HG03280 (cell line): ENCODE results near the gene PARP2.
A peak's percentile ranks its signal among the peaks of the same experiment; 100 is the strongest.
"Not testable (repeated sequence)": the region's sequence is repeated elsewhere in the genome, so short reads cannot be mapped to it uniquely, and the experiment has no call there.

ENCODE experiments used
- ATAC-seq: cut with Tn5 transposase; IDR thresholded peaks from one replicate; pipeline ENCODE4 v1.9.1; 2021; ENCODE audit warnings: mild to moderate bottlenecking, moderate library complexity; ENCODE audit not compliant: unreplicated experiment

The PARP2 gene, protein sequence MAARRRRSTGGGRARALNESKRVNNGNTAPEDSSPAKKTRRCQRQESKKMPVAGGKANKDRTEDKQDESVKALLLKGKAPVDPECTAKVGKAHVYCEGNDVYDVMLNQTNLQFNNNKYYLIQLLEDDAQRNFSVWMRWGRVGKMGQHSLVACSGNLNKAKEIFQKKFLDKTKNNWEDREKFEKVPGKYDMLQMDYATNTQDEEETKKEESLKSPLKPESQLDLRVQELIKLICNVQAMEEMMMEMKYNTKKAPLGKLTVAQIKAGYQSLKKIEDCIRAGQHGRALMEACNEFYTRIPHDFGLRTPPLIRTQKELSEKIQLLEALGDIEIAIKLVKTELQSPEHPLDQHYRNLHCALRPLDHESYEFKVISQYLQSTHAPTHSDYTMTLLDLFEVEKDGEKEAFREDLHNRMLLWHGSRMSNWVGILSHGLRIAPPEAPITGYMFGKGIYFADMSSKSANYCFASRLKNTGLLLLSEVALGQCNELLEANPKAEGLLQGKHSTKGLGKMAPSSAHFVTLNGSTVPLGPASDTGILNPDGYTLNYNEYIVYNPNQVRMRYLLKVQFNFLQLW

GRCh38 chr14:20343092-20343861, at the start of gene PARP2:
Gene PARP2, plus strand, starts transcription at chr14:20343635. Its CDS starts 7 bp downstream, at chr14:20343642.
- peak; percentile 91 for ATAC-seq

GRCh38 chr14:20294636-20295035, 48.8 kb upstream of the PARP2 start:
- ATAC-seq, result no peak

DNA sequence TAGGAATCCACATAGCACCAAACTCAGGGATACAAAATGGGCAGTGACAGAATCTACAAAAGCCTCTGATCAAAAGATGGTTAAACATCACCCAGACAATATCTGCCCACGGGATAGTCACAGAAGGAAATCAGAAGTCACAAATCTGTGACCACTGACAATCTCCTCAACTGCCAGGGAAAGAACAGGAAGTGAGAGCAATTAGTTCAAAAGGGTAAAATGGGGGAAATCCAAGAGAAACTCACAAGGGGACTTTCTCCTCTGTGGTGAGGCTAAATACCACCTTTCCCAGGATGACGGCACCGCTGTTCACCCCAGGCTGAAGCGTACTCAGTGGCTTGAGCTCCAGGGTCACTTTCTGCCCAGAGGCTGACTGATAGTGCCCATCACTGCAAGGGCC, 48.4 kb upstream of the PARP2 start:
- peak; percentile 70 for ATAC-seq

DNA sequence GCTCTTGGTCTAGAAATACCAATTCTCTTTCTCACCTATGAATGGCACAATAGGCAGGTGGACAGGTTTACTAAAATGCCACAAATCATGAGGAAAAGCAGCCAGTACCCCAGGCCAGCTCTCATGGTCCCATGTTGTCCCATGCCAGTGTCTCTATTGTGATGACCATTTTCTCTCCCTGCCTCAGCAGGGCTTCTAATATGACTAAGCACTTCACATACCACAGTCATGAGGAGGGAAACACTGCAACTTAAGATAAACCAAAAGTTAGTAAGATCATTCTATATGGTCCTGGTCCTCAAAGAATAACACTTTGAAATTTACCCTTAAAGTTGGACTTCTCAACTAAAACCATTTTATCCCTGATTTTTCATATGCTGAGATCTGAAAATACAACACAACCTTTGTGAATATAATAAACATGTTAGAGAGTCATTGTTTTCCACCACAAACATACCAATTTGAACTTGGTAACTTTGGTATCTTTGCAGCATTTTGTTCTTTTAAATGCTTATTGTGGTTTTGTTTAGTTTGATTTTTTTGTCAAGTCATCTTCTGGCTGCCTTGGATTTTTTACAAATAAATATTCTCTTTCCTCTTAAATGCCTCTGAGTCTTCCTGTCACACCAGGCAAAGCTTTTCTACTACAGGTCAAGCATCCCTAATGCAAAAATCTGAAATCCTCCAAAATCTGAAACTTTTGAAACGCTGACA, 41.2 kb upstream of the PARP2 start:
- ATAC-seq, result no peak

DNA sequence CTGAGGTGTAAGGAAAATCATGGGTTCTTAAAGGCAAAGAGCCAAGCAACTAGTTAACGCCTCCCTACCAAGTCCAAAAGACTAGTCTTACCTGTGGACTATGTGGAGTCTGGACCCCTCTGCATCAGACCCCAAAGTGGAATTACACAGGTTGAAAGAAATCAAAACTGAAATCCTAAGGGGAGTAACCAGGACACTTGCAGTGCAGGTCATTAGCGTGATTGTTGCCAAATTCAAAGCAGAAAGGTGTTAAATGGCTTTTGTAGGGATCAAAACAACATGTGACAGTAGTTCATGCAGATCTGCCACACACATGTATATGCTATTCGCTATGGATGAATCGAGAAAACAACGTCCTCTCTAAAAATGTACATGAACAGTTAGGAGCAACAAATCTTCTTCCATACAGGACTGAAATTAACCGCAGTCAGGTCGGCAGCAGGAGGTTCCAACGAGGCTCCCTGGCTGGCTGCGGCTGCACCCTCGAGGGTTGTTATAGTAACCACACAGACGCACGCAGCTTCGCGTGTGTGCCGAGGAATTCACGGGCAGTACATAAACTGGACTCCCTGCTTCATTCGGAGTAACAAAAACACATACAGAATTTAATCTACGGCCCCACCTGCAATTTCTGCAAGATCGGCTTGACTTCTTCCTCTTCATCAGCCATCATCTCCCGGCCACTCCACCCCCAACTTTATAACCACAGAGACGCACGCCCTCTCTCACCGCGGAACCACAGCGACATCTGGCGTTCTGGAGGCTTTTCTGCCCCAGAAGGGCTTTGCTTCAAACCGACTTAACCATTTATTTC, 38.0 kb upstream of the PARP2 start, which contains the start of gene TTC5:
Gene TTC5, minus strand, starts transcription at position 687 of the 814 bp plus-strand sequence. Its CDS starts 14 bp downstream, at position 673.
- ATAC-seq, result peak; percentile 94

DNA sequence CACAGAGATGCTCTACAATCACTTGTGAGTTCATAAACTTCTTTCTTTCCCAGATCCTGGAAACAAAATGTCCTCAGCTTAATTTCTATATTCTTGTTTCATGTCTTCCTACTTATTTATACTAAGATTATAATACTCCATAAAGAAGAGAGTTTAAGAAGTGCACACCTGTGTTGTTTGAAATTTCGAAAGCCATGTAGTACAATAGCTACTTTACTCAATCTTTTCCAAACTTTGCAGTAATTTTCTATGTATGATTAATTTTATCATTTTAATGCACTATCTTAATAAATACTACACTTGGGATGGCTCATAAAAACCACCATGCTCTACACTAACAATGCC, 37.4 kb upstream of the PARP2 start:
- ATAC-seq, result no peak

- ATAC-seq, result no peak
Measured at GRCh38 chr14:20314026-20314425, 29.4 kb upstream of the PARP2 start.

GRCh38 chr14:20317720-20318119, 25.7 kb upstream of the PARP2 start:
- no peak for ATAC-seq

DNA sequence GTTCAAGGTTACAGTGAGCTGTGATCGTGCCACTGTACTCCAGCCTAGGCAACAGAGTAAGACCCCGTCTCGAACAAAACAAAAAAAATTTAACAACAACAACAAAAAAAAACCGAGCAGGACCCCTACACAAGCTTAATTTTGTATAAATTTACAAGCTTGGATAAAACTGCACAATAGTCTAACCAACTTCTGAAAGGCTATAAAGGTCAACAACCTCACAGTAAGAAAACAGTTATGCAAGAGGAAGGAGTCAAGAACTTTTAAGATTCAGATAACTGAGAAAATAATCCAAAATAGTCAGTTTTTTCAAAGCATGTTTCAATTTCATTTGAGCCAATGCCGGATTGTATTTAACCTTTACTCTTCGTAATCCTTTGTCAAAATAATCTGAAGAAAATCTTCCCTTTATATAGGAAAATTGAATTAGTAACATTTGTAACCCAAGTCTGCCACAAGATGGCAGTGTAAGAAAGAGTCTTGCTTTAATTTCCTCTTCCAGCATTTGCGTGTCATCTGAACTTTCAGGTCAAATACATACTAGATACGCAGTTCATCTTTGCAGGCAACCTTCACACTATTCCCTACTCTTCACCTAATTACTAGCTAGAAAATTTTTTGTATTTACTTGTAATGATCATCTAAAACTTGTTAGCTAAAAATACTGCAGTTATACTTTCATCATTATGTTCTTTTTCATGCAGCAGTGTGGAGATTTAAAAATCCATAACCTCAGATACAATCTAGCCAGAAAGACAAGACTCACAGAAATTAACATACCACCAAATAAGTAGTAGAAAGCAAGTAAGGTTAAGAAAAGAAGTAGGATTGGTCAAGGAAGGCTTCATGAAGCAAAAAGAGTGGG, 16.2 kb upstream of the PARP2 start:
- no peak for ATAC-seq

GRCh38 chr14:20328705-20329104, 14.7 kb upstream of the PARP2 start:
- no peak for ATAC-seq

DNA sequence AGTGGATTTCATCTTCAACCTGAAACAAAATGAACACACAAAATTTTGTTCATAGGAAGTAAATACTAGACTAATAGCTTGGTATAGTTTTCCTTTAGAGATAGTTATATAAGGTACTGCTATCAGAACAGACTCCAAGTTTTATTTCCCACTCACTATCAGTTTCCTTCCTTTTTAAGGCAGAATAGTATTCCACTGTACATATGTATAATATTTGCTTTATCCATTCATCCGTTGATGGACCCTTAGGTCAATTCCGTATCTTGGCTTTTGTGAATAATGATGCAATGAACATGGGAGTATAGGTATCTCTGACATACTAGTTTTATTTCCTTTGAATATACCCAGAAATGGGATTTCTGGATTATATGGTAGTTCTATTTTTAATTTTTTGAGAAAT, 14.1 kb upstream of the PARP2 start:
- no peak for ATAC-seq

GRCh38 chr14:20331053-20331613, 12.3 kb upstream of the PARP2 start:
- no peak for ATAC-seq

GRCh38 chr14:20332431-20332787, 11.0 kb upstream of the PARP2 start:
- ATAC-seq, result no peak

- peak; percentile 98 for ATAC-seq
Measured at GRCh38 chr14:20332788-20333493, 10.5 kb upstream of the PARP2 start, which contains the start of gene CCNB1IP1. Gene CCNB1IP1, minus strand, starts transcription at chr14:20333279. Its CDS starts 16,756 bp downstream, at chr14:20316523.

DNA sequence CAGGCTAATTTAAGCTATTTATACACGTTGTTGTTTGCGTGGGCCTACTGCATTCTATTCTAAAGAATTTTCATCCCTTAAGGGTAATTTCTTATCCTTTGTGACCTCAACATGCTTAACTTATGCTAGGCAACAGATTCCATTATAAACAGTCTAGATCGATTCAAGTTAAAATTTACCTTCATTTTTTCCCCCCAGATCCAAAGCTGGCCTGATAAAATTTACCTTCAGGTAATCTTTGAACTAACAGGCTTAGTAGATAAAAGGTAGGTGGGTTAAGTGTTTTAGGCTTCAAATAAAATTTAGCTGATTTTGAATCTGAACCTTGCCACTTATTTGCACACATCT, 10.0 kb upstream of the PARP2 start:
- ATAC-seq, result no peak

GRCh38 chr14:20334017-20334416, 9.4 kb upstream of the PARP2 start:
- ATAC-seq, result no peak

DNA sequence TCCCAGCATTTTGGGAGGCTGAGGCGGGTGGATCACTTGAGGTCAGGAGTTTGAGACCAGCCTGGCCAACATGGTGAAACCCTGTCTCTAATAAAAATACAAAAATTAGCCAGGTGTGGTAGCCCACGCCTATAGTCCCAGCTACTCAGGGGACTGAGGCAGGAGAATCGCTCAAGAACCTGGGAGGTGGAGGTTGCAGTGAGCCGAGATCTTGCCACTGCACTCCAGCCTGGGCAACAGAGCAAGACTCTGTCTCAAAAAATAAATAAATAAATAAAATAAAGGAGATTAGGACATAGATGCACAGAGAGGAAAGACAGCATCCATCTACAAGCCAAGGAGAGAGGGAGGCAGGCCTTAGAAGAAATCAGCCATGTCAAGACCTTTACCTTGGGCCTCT, 2.4 kb upstream of the PARP2 start:
- ATAC-seq, result not testable (repeated sequence)

GRCh38 chr14:20341646-20342045, 1.8 kb upstream of the PARP2 start:
- ATAC-seq, result no peak

- no peak for ATAC-seq
Measured at GRCh38 chr14:20343862-20344220, 406 bp downstream of the PARP2 start.
